ENCODE results near the gene FGGY.

Gene FGGY

DNA sequence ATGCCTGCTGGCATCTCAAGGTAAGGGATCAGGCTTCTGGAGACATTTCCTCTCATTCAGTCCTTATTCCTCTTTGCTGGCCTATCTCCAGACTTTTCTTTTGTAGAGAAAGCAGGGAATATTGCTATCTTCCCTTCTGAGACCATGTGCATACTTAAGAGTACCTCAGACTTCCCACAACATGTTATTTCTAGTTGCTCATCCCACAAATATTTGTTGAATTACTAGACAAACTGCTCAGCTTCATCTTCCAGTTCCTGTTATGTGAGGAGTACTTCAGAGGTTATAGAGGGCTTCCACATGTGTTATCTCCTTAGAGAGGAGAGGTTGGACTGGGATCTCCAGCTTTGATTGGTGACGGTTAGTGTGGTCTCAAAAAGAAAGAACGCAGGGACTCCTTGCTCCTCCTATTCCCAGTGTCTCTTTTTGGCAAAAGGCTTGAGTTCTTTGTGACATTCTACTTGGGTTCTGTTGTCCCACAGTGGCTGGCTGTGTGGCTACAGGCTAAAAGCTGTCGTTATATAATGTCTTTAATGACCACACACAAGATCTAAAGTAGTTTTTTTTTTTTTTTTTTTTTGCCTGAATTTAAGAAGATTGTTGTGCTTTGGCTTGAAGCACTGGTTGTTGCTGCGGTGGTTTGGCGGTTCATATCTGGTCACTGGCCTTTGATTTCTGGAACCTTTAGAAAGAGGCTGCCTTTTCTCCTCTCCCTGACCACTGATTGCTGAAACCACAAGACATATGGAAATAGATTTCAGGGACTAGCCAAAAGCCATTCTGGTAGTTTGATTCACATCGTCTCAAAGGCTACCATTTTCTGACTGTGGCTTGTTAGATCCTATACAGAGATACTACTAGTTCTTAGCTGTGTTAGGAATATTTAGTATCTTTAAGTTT, 78.7 kb downstream of the FGGY start:
- Histone ChIP-seq H3K4me1 (ENCODE audit: insufficient read depth, low read length) (no peaks in the 10 kb centered on the region), H3K9ac (ENCODE audit: low read depth, low read length) (no peak overlapping the region), H3K9me3 (ENCODE audit: insufficient read depth, low read depth, low read length) (no peaks in the 10 kb centered on the region), H3K27ac (ENCODE audit: low read length) (no peak overlapping the region), H3K4me3 (ENCODE audit: low read length) (no peak overlapping the region), H3K27me3 (ENCODE audit: insufficient read depth, low read length) (no peaks in the 10 kb centered on the region), H3K36me3 (ENCODE audit: insufficient read depth, low read depth, low read length) (no peaks in the 10 kb centered on the region)

GRCh38 chr1:59377350-59377904, 80.5 kb downstream of the FGGY start:
- H3K36me3 ChIP-seq (ENCODE audit: insufficient read depth, low read depth, low read length), result no peaks in the 10 kb centered on the region
- H3K9me3 ChIP-seq (ENCODE audit: insufficient read depth, low read depth, low read length), result no peaks in the 10 kb centered on the region
- no peaks in the 10 kb centered on the region for H3K27me3 ChIP-seq (ENCODE audit: insufficient read depth, low read length)
- no peaks in the 10 kb centered on the region for H3K4me1 ChIP-seq (ENCODE audit: insufficient read depth, low read length)
- no peak overlapping the region for H3K4me3 ChIP-seq (ENCODE audit: low read length)
- no peak overlapping the region for H3K9ac ChIP-seq (ENCODE audit: low read depth, low read length)
- H3K27ac ChIP-seq (ENCODE audit: low read length), result no peak overlapping the region

DNA sequence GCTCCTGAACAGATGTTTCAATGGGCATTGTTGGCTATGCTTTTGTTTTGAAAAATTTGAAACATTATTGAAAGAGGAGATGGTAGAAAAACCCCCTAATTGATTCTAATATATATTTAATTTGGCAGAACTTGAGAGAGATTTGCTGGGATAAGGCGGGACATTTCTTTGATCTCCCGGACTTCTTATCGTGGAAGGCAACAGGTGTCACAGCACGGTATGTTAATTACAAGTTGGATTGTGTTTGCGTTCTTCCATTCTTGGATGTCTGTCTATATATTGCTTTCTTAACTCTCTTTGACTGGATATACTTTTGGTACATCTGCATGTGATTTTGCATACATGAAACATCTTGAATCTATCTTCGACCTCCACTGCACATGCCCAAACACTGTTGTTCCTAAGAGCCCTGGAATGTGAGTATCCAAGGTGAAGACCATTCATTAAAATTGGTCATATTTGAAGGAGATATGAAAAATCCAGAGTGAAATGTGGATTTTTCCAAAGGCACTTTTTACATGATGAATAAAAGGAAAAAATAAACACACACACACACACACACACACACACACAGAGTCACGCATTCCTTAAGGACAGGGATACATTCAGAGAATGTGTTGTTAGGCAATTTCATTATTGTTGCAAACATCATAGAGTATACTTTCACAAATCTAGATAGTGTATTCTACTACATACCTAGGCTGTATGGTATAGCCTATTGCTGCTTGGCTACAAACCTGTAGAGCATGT, 81.9 kb downstream of the FGGY start:
- Histone ChIP-seq H3K4me3 (ENCODE audit: low read length) (no peak overlapping the region), H3K27ac (ENCODE audit: low read length) (no peak overlapping the region), H3K4me1 (ENCODE audit: insufficient read depth, low read length) (peaks cover 5% of the 10 kb centered on the region; the same call in 1 of the 2 replicates), H3K36me3 (ENCODE audit: insufficient read depth, low read depth, low read length) (no peaks in the 10 kb centered on the region), H3K9ac (ENCODE audit: low read depth, low read length) (no peak overlapping the region), H3K27me3 (ENCODE audit: insufficient read depth, low read length) (no peaks in the 10 kb centered on the region), H3K9me3 (ENCODE audit: insufficient read depth, low read depth, low read length) (no peaks in the 10 kb centered on the region)

DNA sequence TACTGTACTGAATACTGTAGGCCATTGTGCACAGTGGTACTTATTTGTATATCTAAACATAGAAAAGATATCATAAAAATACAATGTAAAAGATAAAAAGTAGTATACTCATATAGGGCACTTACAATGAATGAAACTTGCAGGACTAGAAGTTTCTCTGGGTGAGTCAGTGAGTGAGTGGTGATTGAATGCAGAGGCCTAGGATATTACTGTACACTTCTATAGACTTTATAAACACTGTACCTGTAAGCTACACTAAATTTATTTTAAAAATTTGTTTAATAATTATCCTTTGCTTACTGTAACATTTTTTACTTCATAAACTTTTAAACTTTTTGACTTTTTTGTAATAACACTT, 82.5 kb downstream of the FGGY start:
- no peaks in the 10 kb centered on the region for H3K27me3 ChIP-seq (ENCODE audit: insufficient read depth, low read length)

DNA sequence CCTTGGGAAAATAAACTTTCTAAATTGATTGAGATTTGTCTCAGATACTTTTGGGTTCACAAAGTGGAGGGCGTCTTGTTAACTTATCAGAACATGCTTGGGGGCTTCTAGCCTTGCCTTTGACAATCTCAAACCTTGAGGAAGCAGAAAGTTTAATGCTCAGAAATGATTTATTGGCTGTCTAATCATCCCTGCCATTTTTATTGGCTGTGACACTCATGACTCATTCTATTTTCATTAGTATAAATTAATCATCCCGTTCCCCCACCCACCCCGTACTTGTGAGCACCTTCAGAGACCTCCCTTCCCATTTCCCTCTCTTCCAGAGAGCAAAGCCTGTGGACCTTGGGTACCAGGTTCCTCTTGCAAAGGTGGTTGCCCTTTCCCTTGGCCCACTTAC, 87.1 kb downstream of the FGGY start:
- Histone ChIP-seq H3K9me3 (ENCODE audit: insufficient read depth, low read depth, low read length) (no peaks in the 10 kb centered on the region), H3K27ac (ENCODE audit: low read length) (no peak overlapping the region), H3K36me3 (ENCODE audit: insufficient read depth, low read depth, low read length) (no peaks in the 10 kb centered on the region), H3K4me1 (ENCODE audit: insufficient read depth, low read length) (peaks cover 15% of the 10 kb centered on the region; the same call in 1 of the 2 replicates), H3K27me3 (ENCODE audit: insufficient read depth, low read length) (no peaks in the 10 kb centered on the region), H3K9ac (ENCODE audit: low read depth, low read length) (no peak overlapping the region), H3K4me3 (ENCODE audit: low read length) (no peak overlapping the region)

More for the DNA sequence above, 82.5 kb downstream of the FGGY start:
- Histone ChIP-seq H3K36me3 (ENCODE audit: insufficient read depth, low read depth, low read length) (no peaks in the 10 kb centered on the region), H3K9ac (ENCODE audit: low read depth, low read length) (no peak overlapping the region), H3K4me3 (ENCODE audit: low read length) (no peak overlapping the region), H3K9me3 (ENCODE audit: insufficient read depth, low read depth, low read length) (no peaks in the 10 kb centered on the region), H3K27ac (ENCODE audit: low read length) (no peak overlapping the region), H3K4me1 (ENCODE audit: insufficient read depth, low read length) (peaks cover 9% of the 10 kb centered on the region; the same call in 1 of the 2 replicates)

- H3K36me3 ChIP-seq (ENCODE audit: insufficient read depth, low read depth, low read length), result no peaks in the 10 kb centered on the region
- peaks cover 15% of the 10 kb centered on the region; the same call in 1 of the 2 replicates for H3K4me1 ChIP-seq (ENCODE audit: insufficient read depth, low read length)
- peak overlapping the region; percentile 3; the same call in 1 of the 2 replicates for H3K4me3 ChIP-seq (ENCODE audit: low read length)
- H3K9me3 ChIP-seq (ENCODE audit: insufficient read depth, low read depth, low read length), result no peaks in the 10 kb centered on the region
- no peak overlapping the region for H3K9ac ChIP-seq (ENCODE audit: low read depth, low read length)
- no peaks in the 10 kb centered on the region for H3K27me3 ChIP-seq (ENCODE audit: insufficient read depth, low read length)
- H3K27ac ChIP-seq (ENCODE audit: low read length), result no peak overlapping the region
Observed at GRCh38 chr1:59384443-59384842, 87.5 kb downstream of the FGGY start.

- Histone ChIP-seq H3K4me1 (ENCODE audit: insufficient read depth, low read length) (peaks cover 18% of the 10 kb centered on the region; the same call in 1 of the 2 replicates), H3K9ac (ENCODE audit: low read depth, low read length) (no peak overlapping the region), H3K4me3 (ENCODE audit: low read length) (no peak overlapping the region), H3K9me3 (ENCODE audit: insufficient read depth, low read depth, low read length) (no peaks in the 10 kb centered on the region), H3K27ac (ENCODE audit: low read length) (no peak overlapping the region), H3K36me3 (ENCODE audit: insufficient read depth, low read depth, low read length) (no peaks in the 10 kb centered on the region), H3K27me3 (ENCODE audit: insufficient read depth, low read length) (no peaks in the 10 kb centered on the region)
Observed at GRCh38 chr1:59388191-59388590, 91.3 kb downstream of the FGGY start.

DNA sequence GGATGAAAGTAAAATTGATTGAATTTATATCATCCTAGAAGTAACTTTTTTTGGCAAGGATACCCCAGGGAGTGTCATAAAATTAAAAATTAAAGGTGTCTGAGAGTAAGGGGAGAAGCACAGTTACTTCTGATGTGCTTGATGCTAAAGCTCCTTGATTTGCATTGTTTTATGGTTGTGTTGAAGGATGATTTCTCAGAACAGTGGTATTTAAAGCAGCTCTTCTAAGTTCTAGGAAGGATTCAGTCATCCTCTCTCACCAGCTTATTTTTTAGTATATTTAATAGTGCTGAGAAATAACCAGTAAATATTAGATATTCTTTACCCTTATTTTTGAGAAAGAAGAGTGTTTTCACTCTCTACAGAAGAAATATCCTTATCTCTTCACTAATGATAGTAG, 93.0 kb downstream of the FGGY start:
- H3K9ac ChIP-seq (ENCODE audit: low read depth, low read length), result no peak overlapping the region
- H3K4me1 ChIP-seq (ENCODE audit: insufficient read depth, low read length), result peaks cover 12% of the 10 kb centered on the region
- H3K36me3 ChIP-seq (ENCODE audit: insufficient read depth, low read depth, low read length), result no peaks in the 10 kb centered on the region
- H3K9me3 ChIP-seq (ENCODE audit: insufficient read depth, low read depth, low read length), result no peaks in the 10 kb centered on the region
- no peak overlapping the region for H3K27ac ChIP-seq (ENCODE audit: low read length)
- H3K27me3 ChIP-seq (ENCODE audit: insufficient read depth, low read length), result no peaks in the 10 kb centered on the region
- no peak overlapping the region for H3K4me3 ChIP-seq (ENCODE audit: low read length)

GRCh38 chr1:59390307-59390706, 93.4 kb downstream of the FGGY start:
- Histone ChIP-seq H3K9ac (ENCODE audit: low read depth, low read length) (no peak overlapping the region), H3K4me1 (ENCODE audit: insufficient read depth, low read length) (peaks cover 12% of the 10 kb centered on the region), H3K27me3 (ENCODE audit: insufficient read depth, low read length) (no peaks in the 10 kb centered on the region), H3K9me3 (ENCODE audit: insufficient read depth, low read depth, low read length) (no peaks in the 10 kb centered on the region), H3K36me3 (ENCODE audit: insufficient read depth, low read depth, low read length) (no peaks in the 10 kb centered on the region), H3K27ac (ENCODE audit: low read length) (no peak overlapping the region), H3K4me3 (ENCODE audit: low read length) (no peak overlapping the region)

DNA sequence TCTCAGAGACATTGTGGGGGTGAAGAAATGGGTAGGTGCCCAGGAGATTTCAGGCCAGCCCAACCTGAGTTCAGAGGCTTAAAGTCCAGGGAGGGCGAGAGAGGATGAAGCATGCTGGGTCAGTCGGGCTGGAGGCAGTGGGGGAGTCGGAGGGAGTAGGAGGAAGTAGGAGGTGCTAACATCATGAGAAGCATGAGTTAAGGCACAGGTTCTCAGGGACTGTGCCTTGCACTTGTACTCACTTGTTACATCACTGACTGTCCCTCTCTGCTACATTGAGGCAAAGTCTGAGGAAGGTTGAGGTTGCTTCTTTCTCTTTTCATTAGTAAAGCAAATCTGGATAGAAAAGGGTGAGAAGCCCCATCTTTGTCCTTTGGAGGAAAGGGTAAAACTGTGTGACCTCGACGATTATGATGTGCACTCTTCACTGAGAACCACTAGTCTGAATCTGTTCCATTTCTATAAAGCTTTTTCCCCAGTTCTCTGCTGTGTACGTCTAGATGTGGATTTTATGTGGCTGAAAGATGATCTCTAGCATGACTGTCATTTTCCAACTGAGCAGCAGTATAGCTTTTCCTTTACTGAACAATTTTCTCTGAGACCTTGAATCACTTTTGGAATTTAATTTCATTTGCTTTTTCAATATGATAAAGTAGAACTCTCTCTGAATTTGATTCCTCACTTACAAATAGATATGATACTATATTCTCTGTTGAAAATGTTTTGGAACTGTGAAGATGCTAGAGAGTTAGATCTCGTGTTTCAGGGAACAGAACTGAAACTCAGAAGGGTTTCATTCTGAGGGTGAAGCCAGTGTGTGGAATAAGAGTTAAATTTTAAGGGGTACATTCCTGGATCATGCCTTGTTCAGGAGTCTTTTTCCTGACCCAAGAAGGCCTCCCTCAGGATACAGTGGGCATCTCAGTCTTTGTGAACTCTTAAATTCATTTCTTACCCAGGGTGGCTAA, 94.6 kb downstream of the FGGY start:
- H3K9me3 ChIP-seq (ENCODE audit: insufficient read depth, low read depth, low read length), result no peaks in the 10 kb centered on the region
- H3K36me3 ChIP-seq (ENCODE audit: insufficient read depth, low read depth, low read length), result no peaks in the 10 kb centered on the region
- H3K27ac ChIP-seq (ENCODE audit: low read length), result no peak overlapping the region
- peaks cover 20% of the 10 kb centered on the region for H3K4me1 ChIP-seq (ENCODE audit: insufficient read depth, low read length)
- no peak overlapping the region for H3K4me3 ChIP-seq (ENCODE audit: low read length)
- no peak overlapping the region for H3K9ac ChIP-seq (ENCODE audit: low read depth, low read length)
- no peaks in the 10 kb centered on the region for H3K27me3 ChIP-seq (ENCODE audit: insufficient read depth, low read length)

All from iPS-20b (cell line).